H1 (cell line): ENCODE data around the gene NF1. TPM values are rescaled to one million over a fixed set of nuclear protein-coding genes. Genes with fewer than 3 reads are reported as not detected.

Source experiments
- CHD1 ChIP-seq: IDR thresholded peaks from 2 replicates; pipeline ENCODE4 v1.6.1; 2012; ENCODE audit warnings: low read depth, low read length, improper control_type of control experiment
- CHD7 ChIP-seq: fragments of 300-600 bp; sonication (generic); IDR thresholded peaks from 2 replicates; pipeline ENCODE4 v1.7.1; 2012; ENCODE audit warnings: low read length, moderate library complexity, mild to moderate bottlenecking, inconsistent platforms; ENCODE audit not compliant: insufficient replicate concordance
- JUN ChIP-seq: IDR thresholded peaks from 2 replicates; pipeline ENCODE4 v1.6.1; 2011; ENCODE audit warnings: low read depth, mild to moderate bottlenecking, improper control_type of control experiment, low read length
- JUND ChIP-seq: IDR thresholded peaks from 2 replicates; pipeline ENCODE4 v1.6.1; 2011; ENCODE audit warnings: mild to moderate bottlenecking, improper control_type of control experiment, low read length
- KDM4A ChIP-seq: IDR thresholded peaks from one replicate; pipeline ENCODE4 v1.7.1; 2012; ENCODE audit warnings: low read depth, mild to moderate bottlenecking, moderate library complexity, low read length, inconsistent platforms; ENCODE audit not compliant: severe bottlenecking
- SIN3A ChIP-seq, 2 experiments: IDR thresholded peaks in 1 of 2; conservative IDR thresholded peaks in 1 of 2; 2 replicates each; pipeline ENCODE4 v1.6.1; 2011 to 2012; ENCODE audit warnings: low read length in 2 of 2, improper control_type of control experiment in 1 of 2, low read depth in 1 of 2, mild to moderate bottlenecking in 1 of 2
- TBP ChIP-seq: IDR thresholded peaks from 2 replicates; pipeline ENCODE4 v1.6.1; 2011; ENCODE audit warnings: low read depth, low read length, improper control_type of control experiment
- polyA plus RNA-seq, 7 experiments: library from polyadenylated mRNA; depleted of rRNA in 3 of 7; stranded (reverse) in 5 of 7; unstranded in 2 of 7; fragments of >200 nt in 5 of 7; fragments of 200-250 nt in 2 of 7; gene quantifications; 1 replicate in 5 of 7; 2 replicates in 1 of 7; 4 replicates in 1 of 7; pipeline versions ENCODE4 v1.2.1 to v1.2.3, GENCODE V29; 2011 to 2013; ENCODE audit warnings: missing spikeins in 2 of 7, mixed read lengths in 2 of 7
- total RNA-seq: library from RNA; stranded (reverse); fragmentation: NEBNext Ultra II Directional; extraction: Animal tissue kit (Norgen Biotek cat#: 25700); gene quantifications from 2 replicates; pipeline ENCODE4 v1.2.1, GENCODE V29; 2021

Gene NF1
- total and polyA plus RNA-seq, 2 of the 8 experiments (the other 6 are each of a cell fraction or from before 2014, with no cell fraction given) = 19.3 to 29.6 TPM

GRCh38 chr17:31328160-31328535 lies 233.4 kb downstream of the NF1 start (continued):
- no peak for TF ChIP-seq CHD7
- no peak for TF ChIP-seq SIN3A (conservative IDR thresholded peaks at IDR 0.05 in 1 of 2, IDR thresholded peaks at IDR 0.05 in 1 of 2; ENCODE audit: low read depth in 1 of 2, low read length in 2 of 2)
- no peak for TF ChIP-seq KDM4A
- no peak for TF ChIP-seq JUND
- no peak for TF ChIP-seq CHD1
- TF ChIP-seq TBP = no peak
- no peak for TF ChIP-seq JUN
